GM19240 (cell line): ENCODE data around the gene ODAD4.

Experiments
- DNase-seq: peaks from one replicate; pipeline ENCODE4 v3.0.0; 2011; ENCODE audit warnings: low spot score; ENCODE audit not compliant: insufficient read length

ODAD4 gene, protein sequence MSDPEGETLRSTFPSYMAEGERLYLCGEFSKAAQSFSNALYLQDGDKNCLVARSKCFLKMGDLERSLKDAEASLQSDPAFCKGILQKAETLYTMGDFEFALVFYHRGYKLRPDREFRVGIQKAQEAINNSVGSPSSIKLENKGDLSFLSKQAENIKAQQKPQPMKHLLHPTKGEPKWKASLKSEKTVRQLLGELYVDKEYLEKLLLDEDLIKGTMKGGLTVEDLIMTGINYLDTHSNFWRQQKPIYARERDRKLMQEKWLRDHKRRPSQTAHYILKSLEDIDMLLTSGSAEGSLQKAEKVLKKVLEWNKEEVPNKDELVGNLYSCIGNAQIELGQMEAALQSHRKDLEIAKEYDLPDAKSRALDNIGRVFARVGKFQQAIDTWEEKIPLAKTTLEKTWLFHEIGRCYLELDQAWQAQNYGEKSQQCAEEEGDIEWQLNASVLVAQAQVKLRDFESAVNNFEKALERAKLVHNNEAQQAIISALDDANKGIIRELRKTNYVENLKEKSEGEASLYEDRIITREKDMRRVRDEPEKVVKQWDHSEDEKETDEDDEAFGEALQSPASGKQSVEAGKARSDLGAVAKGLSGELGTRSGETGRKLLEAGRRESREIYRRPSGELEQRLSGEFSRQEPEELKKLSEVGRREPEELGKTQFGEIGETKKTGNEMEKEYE

DNA sequence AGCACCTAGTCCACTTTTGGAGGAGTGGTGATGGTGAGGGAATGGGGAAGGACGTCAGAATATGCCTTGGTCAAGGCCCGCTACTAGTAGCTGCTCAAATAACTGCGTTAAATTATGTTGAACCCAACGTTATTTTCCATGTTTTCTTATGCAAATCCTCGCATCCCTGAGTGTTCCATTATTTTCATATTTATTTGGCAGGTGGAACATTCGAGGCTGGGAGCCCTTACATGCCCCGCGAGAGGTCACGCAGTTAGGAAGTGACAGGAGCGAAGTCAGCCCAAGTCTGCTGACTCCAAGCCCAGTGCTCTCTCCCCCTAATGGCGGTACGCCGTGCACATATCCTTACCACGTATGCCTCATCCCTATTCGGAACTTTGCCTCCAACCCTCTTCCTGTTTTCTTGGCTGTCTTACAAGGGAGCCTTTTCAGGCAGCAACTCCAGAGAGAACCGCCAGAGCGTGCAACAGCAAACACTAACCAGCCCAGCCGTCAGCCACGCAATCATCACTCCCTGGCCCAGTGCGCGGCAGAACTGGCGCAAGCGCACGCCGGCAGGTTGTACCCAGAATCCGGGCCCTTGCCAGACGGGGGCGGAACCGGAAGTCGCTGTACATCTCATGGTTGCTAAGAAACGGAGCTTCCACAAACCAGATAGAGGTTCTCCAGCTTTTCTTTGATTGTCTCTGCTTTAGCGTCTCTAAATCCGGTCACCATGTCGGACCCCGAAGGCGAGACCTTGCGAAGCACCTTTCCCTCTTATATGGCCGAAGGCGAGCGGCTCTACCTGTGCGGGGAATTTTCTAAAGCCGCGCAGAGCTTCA, at the start of gene ODAD4:
Gene ODAD4 (plus strand): TSS at position 609 of the 824 bp plus-strand sequence. CDS start 107 bp downstream, at position 716.
- peak; percentile 92 for DNase-seq

DNA sequence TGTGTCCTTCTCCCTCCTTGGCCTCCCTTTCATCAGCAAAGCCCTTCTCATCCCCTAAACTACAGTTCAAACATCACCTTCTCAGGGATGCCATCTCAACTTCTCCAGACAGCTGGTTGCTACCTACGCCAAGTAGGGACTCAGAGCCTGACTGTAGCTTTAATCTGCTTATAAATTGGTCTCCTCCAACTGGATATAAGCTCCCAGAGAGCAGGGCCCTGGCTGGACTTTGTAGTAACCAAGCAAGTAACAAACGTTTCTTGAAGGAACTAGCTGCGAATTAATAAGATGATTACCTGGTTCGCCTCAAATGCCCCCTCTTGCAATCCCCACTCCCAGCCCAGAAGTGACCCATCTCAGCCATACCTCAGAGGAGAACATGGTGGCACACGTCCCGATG, 47.7 kb upstream of the ODAD4 start:
- no peak for DNase-seq

DNA sequence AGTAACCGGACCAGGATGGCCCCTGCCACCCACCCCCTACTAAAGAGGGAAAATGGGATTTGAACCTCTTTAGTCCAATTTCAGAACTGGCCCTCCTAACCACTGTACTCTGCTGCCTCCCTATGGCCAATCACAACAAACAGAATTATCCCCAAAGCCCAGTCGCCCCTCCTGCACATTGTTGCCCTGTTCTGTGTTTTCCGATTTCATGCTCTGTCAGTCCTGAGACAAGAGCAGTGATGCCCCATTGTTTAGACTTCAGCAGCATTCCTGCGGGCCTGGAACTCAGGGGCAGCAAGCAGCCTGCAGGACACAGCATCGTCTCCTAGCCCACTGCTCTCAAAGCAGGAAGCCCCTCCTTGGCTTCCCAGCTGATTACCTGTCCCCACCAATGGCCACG, 44.7 kb upstream of the ODAD4 start:
- no peak for DNase-seq

DNA sequence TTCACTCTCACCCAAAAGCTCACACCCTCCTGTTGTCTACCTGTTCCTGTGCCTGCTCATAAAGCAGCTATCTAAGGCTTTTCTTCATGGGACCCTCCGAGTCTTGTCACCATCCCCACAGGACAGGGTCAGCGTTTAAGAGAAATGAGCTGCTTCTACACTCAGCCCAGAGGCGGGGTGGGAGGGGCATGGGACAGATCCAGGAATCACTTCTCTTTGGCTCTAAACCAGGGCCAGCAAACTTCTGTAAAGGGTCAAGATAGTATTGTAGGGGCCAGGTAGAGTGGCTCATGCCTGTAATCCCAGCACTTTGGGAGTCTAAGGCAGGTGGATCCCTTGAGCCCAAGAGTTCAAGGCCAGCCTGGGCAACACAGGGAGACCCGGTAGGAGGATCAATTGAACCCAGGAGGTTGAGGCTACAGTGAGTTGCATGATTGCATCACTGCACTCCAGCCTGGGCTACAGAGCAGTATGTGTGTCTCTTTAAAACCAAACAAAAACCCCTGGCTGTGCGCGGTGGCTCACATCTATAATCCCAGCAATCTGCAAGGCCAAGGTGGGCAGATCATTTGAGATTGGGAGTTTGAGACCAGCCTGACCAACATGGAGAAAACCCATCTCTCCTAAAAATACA, 42.0 kb upstream of the ODAD4 start:
- DNase-seq, result no peak

DNA sequence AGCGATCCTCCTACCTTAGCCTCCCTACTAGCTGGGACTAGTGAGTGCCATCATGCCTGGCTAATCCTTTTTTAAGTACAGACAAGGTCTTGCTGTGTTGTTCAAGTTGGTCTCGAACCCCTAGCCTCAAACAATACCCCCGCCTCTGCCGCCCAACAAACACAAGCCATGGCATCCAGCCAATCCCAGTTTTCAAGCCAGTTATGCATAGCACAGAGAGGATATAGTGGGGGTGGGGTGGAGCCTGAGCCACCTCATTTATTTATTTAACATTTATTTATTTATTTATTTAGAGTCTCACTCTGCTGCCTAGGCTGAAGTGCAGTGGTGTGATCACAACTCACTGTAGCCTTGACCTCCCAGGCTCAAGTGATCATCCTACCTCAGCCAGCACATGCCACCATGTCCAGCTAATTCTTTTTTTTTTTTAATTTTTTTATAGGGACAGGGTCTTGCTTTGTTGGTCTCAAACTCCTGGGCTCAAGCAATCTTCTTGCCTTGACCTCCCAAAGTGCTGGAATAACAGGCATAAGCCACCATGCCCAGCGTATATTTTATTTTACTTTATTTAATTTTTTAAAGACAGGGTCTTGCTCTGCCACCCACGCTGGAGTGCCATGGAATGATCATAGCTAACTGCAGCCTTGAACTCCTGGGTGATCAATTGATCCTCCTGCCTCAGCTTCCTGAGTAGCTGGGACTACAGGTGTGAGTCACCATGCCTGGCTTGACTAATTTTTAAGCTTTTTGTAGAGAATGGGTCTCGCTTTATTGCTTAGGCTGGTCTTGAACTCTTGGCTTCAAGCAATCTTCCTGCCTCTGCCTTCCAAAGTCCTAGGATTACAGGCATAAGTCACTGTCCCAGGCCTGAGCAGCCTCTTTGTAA, 39.0 kb upstream of the ODAD4 start:
- no peak for DNase-seq

DNA sequence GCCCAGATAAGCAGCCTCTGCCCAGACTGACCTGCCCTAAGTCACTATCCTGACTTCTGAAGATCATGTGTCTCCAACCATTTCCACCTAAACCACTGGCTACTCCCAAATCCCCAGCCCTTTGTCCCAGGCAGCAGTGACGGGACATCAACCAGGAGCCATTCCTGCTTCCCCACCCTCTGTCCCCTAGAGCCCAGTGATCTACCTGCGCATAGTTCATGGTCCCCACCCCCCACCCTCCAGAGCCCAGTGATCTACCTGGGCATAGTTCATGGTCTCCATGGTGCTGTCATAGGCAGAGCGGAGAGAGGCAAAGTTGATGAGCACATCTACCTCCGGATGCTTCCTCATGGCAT, 38.4 kb upstream of the ODAD4 start:
- DNase-seq, result no peak

DNA sequence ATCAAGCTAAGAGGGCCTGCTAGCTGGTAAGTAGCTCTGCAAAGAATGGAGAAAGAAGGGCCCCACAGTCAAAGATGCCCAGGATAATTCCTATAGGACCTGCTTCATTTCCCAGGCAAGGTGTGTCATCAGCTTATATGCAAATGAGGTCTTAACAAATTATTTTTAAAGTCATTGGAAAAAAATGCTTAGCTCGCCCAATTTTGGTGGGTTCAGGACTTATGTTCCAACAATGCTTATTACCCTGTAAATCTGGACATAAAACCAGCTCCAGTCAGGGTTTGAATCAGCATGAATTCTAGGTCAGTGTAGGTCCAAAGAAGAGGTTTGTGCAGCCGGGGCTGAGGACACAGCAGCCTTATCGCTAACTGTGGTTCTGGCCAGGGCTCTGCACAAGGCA, 37.0 kb upstream of the ODAD4 start:
- DNase-seq, result no peak

DNA sequence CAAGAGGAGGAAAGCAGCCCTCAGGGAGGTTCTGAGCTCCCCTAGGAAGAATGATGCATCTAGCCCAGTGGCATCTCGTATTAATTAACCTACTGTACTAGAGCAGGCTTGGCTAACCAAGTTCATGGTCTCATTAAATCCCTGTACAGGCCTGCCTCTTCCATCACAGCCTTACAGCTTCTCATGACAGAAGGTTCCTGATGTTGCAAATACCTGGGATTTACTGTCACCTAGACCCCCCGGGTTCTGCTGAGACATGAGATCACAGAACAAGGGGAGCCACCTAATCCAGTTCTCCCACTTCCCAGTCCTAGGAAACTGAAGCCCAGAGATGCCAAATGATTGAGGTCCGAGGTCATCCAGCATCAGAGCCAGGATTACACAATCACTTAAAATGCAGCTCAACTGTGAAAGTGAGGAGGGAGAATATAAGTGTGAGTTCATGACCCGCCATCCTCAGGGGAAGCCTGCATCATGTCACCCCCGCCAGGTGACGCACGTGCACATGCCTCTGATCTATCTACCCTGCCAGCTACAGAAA, 35.6 kb upstream of the ODAD4 start:
- no peak for DNase-seq

DNA sequence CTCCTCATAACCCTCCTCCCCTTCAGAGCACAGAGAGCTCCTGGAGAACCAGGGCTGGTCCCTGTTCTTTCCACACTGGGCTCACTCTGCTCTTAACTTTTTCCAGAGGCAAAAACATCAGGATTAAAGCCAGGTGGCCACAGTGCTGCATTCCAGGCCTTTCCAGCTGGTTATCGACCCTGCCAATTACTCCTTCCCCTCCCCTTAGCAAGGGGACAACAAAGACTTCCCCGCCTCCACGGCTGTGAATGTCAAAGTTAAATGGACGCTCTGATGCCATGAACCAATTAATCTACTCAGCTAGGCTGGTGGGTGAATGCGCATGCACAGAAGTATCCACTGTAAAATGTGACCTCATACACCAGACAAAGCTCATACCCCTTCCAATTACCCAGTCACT, 34.8 kb upstream of the ODAD4 start:
- DNase-seq, result no peak

DNA sequence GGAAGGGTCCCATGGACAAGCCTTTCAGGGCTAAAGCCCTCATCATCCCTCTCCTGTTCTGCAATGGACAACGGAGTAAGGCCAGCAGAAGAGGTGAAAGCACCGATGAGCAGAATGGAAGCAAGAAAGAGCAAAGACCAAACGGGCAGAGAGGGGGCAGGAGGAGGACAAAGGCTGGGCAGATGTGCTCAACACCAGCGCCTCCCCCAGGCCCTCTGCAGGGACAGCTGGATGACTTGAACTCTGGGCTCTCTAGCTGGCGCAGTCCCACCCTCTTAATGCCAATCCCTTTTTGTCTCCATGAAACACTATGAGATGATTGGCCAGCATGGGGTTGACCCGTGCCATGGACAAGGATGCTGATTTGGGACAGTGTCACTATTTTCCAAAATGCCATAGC, 33.7 kb upstream of the ODAD4 start:
- no peak for DNase-seq

DNA sequence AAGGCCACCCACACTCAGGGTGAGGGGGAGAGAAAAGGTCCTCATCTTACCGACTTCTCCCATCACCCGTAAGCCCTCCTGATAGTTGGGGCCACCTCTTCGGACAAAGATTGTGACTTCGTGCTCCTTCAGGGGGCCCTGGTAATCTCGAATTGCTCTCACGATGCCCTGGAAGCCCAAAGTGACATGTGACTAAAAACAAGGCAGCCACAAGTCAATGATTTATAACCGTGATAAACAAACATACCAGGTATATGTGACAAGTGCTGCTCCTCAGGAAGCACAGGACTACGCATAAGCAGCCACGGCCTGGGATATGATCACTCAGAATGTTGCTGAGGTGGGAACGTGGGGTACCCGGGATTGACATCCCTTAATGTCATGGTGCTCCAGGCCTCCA, 28.8 kb upstream of the ODAD4 start:
- no peak for DNase-seq

DNA sequence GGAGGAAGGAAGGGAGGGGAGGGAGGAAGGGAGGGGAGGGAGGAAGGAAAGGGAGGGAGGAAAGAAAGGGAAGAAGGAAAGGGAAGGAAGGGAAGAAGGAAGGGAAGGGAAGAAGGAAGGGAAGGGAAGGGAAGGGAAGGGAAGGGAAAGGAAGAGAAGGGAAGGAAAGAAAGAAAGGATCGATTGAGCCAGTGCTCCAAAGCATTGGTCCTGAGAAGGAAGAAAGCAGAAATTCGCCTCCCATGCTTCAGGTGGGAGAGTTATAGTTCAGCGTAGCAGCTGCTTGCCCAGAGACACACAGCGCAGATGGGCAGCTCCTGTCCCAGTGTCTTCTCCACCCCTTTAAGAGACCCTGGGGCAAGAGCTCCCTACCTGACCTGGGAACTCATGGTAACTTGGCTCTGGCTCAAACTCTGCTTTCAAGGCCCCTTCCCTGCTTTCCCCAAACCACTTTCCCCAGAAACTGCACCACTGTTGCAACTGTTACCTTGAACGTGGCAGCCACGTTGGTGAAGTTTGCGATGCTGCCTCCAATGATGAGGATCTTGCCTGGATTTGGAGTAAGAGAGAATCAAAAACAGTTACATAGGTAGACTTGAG, 26.1 kb upstream of the ODAD4 start:
- no peak for DNase-seq

DNA sequence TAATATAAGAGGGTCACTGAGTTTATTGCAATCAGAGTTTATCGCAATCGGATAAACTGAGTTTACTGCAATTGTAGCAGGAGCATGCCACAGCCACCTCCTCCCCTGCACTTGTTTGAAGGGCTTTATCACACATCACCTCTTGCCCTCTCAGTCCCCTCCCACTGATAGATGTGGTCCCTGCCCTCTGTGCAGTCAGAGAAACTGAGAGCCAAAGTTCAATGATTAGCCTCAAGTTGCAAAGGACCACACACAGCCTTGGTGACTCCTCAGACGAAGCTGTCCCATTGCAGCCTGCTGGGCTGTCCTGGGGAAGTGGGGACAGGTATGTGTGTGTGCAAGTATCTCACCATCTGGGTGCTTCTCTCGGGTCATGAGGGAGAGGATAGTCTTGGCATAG, 25.2 kb upstream of the ODAD4 start:
- no peak for DNase-seq

DNA sequence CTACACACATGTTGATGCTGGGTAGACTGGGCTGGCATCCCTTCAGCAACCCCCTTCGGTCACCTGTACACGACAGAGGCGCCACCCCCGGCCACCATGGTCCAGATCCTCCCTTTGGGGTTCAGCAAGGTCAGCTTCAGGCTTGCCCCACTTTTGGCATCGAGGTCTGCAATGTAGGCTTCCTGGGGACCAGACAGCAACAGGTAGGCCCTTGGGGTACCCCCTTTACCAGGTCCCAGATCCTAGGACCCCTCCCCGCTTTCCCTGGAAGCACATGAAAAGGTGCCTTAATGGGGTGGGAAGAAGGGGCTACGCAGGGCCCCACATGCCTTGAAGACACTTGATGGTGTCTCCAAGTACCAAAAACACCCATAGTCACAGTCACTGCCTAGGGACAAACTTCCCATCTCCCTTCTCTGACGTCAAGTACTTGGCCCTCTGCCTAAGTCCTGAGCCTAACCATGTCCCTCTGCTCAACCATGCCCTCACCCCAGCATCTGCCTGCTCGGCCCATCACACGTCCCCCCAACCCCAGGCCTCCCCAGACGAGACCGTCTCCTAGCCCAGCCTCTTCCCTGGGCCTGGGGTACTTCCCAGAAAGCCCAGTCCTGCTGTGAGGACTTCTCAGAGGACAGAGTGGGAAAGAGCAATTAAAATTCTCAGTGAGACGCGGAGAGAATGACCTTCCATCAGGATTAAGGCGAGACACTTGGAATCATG, 23.8 kb upstream of the ODAD4 start:
- DNase-seq, result no peak

DNA sequence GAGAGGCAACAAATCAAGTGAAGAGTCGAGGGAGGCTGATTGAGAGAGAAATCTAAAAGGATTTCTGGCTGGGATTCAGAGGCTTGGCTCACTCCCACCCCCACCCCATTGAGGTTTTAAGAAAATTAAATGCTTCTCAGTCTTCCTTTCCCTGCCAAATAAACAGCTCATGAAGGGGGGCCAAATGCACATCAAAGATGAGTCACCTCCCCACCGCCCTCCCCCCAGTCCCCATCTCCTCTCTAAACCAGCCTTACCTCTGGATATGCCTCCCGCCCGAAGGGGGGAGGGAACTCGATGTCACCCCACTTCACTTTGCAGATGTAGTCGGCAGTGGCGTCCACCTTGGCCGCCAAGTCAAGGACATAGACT, 23.2 kb upstream of the ODAD4 start:
- DNase-seq, result no peak

DNA sequence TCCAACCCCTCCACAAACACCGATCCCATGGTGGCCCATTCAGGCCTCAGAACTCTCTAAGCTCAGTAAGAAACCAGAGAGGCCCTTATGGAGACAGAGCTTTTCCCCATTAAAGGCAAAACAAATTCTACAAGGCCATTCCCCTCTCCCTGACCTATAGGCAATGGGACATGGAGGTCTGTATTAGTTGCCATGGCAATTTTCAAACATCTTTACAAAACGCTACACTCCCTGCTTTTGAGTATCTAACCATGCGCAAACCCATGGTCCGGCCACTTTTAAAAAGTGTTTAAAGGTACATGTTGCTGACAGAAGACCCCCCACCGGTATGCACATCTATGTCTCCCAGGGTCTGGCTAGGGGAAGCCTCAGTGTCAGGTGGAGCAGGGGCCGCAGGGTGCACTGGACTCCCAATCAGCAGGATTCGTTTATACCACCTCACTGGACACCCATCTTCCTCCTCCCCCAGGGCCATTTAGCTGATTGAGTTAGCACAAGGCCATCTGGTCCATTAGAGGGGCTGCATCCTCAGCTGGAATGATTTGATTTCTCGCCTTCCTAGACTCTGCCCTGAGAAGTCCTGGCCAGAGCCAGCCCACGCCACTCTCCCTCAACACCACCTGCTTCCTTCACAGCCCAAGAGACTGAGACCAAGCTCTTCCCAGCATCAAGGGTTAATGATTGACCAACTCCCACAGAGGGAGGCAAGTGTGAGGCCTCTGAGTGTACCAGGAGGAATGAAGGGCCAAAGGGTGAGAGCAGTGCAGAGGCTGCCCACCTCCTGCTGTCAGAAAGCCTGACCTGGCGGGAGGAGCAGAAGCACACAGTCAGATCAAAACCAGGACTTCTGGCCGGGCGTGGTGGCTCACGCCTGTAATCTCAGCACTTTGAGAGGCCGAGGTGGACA, 22.5 kb upstream of the ODAD4 start:
- DNase-seq, result no peak

DNA sequence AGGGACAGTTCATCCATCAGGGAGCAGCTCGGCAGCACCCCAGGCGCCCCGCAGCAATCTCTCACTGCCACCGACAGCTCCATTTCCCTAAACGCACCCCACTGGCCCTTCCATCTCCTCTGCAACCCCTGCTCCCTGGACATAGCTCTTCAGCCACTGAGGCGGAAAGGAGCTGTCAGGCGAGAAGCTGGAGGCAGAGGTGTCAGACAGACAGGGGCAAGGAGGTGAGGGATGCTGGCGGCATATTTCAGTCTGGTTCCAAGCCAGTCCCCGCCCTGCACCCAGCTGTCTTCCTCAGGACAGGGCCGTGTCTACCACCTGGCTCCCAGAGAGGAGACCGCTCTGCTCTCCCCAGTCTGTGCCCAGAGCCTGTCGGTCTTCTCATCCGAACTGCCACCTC, 21.3 kb upstream of the ODAD4 start:
- no peak for DNase-seq

DNA sequence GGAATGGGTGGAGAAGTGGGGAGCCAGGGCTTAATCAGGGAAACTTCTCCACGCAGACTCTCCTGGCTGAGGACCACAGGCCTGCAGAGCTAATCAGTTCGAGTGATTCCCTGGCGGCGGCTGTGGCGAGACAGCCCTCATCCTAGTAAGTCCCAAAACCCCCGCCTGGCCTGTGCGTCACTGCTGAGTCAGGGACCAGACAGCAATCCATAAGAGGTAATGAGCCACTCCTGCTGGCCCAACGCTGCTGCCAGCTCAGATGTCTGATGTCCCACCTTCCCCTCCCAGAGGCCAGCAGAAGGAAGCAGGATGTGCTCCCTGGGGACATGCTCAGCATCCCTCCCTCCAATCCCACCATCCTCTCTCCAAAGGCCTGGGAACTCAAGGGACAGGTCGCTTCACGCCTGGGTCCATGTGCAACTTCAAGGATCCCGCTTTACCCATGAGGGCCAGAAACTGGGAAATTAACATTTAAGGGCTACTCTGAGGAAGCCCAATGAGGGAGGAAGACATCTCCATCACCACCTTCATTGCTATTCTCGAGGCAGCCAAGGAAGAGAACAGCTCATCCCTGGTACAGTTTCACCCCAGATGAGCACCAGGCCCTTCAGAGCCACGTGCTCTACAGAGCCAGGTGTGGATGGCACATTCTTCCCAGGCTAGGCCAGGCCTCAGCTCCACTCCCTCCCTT, 19.6 kb upstream of the ODAD4 start:
- DNase-seq, result no peak
